GM21390 (cell line): ENCODE measurements around the gene OR4A16.

Source experiments
- ATAC-seq: cut with Tn5 transposase; IDR thresholded peaks from one replicate; pipeline ENCODE4 v1.9.1; 2021; ENCODE audit not compliant: unreplicated experiment

Gene OR4A16

GRCh38 chr11:55342901-55343300 lies at the start of gene OR4A16:
OR4A16 (plus strand) TSS chr11:55343201; CDS start chr11:55343201, 0 bp downstream.
- no peak for ATAC-seq

GRCh38 chr11:55324500-55324899 lies 18.5 kb upstream of the OR4A16 start:
- ATAC-seq, result no peak

GRCh38 chr11:55345306-55345705 lies 2.3 kb downstream of the OR4A16 start:
- ATAC-seq, result no peak

GRCh38 chr11:55349032-55349431 lies 6.0 kb downstream of the OR4A16 start:
- ATAC-seq, result no peak

GRCh38 chr11:55357560-55358184 lies 14.7 kb downstream of the OR4A16 start:
- no peak for ATAC-seq

GRCh38 chr11:55367674-55368073 lies 24.7 kb downstream of the OR4A16 start, which contains the start of gene OR4A15:
OR4A15 (plus strand) TSS chr11:55367974; CDS start chr11:55367974, 0 bp downstream.
- no peak for ATAC-seq
